ENCODE data around the gene ACO2. TPM values are rescaled to one million over a fixed set of nuclear protein-coding genes. Genes with fewer than 3 reads are reported as not detected.

The ACO2 gene
- total RNA-seq, 1 experiment from 2014 or later: 71.5 TPM

DNA sequence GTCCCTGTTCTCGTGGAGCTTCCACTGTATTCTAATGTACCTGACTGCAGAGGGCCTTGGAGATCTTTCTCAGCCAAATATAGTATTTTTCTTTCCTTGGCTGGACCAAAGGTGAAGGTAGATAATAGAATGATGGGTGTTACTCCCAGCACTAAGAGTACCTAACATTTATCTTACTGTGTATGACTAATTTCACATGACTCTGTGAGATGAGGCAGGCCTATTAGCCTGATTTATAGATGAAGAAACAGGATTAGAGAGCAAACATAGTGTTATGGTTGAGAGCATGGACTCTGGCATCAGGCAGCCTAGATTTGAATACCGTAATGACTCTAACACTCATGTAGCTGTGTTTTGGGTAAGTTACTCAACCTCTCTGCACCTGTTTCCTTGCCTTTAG is 2.7 kb downstream of the ACO2 start:
- Histone ChIP-seq H3K36me3 (ENCODE audit: control insufficient read depth, insufficient read depth, low read length) (peaks cover 8% of the 10 kb centered on the region), H3K4me3 (ENCODE audit: low read depth in 2 of 2, low read length in 2 of 2) (no peak overlapping the region), H3K9me3 (ENCODE audit: control insufficient read depth, insufficient read depth, low read depth, low read length) (no peaks in the 10 kb centered on the region), H3K4me1 (ENCODE audit: control insufficient read depth, insufficient read depth, low read length) (peaks cover 11% of the 10 kb centered on the region), H3K27me3 (ENCODE audit: control insufficient read depth, insufficient read depth, low read length) (no peaks in the 10 kb centered on the region), H3K27ac (ENCODE audit: low read length) (no peak overlapping the region)
- ChIA-PET POLR2A (no interaction called here), CTCF (no interaction called here)
- no TSS peak for BruUV-seq (replicated peaks)
- DNase-seq (ENCODE audit: low read depth, low spot score) (no peak), ATAC-seq (no peak)
- intact Hi-C loops (cut with micrococcal nuclease; ENCODE audit: unreplicated experiment) (no loop called here), in situ Hi-C loops (cut with HindIII; ENCODE audit: low pct_unique_long_range_greater_than_20kb, low sequenced_read_pairs) (no loop called here)
- TF ChIP-seq, protein P1, sequence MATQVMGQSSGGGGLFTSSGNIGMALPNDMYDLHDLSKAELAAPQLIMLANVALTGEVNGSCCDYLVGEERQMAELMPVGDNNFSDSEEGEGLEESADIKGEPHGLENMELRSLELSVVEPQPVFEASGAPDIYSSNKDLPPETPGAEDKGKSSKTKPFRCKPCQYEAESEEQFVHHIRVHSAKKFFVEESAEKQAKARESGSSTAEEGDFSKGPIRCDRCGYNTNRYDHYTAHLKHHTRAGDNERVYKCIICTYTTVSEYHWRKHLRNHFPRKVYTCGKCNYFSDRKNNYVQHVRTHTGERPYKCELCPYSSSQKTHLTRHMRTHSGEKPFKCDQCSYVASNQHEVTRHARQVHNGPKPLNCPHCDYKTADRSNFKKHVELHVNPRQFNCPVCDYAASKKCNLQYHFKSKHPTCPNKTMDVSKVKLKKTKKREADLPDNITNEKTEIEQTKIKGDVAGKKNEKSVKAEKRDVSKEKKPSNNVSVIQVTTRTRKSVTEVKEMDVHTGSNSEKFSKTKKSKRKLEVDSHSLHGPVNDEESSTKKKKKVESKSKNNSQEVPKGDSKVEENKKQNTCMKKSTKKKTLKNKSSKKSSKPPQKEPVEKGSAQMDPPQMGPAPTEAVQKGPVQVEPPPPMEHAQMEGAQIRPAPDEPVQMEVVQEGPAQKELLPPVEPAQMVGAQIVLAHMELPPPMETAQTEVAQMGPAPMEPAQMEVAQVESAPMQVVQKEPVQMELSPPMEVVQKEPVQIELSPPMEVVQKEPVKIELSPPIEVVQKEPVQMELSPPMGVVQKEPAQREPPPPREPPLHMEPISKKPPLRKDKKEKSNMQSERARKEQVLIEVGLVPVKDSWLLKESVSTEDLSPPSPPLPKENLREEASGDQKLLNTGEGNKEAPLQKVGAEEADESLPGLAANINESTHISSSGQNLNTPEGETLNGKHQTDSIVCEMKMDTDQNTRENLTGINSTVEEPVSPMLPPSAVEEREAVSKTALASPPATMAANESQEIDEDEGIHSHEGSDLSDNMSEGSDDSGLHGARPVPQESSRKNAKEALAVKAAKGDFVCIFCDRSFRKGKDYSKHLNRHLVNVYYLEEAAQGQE (IDR thresholded peaks at IDR 0.05; ENCODE audit: insufficient read depth in 1 of 2, low read depth in 2 of 2, low read length in 1 of 2): no peak
- TF ChIP-seq SIN3A (IDR thresholded peaks at IDR 0.05; ENCODE audit: borderline replicate concordance, insufficient read depth, low read depth, low read length): no peak
- TF ChIP-seq, protein P2, sequence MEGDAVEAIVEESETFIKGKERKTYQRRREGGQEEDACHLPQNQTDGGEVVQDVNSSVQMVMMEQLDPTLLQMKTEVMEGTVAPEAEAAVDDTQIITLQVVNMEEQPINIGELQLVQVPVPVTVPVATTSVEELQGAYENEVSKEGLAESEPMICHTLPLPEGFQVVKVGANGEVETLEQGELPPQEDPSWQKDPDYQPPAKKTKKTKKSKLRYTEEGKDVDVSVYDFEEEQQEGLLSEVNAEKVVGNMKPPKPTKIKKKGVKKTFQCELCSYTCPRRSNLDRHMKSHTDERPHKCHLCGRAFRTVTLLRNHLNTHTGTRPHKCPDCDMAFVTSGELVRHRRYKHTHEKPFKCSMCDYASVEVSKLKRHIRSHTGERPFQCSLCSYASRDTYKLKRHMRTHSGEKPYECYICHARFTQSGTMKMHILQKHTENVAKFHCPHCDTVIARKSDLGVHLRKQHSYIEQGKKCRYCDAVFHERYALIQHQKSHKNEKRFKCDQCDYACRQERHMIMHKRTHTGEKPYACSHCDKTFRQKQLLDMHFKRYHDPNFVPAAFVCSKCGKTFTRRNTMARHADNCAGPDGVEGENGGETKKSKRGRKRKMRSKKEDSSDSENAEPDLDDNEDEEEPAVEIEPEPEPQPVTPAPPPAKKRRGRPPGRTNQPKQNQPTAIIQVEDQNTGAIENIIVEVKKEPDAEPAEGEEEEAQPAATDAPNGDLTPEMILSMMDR (IDR thresholded peaks at IDR 0.05): no peak
- no peak for TF ChIP-seq POLR2AphosphoS5 (IDR thresholded peaks at IDR 0.05; ENCODE audit: low read depth, low read length)
- no peak for TF ChIP-seq TCF7L2 (IDR thresholded peaks at IDR 0.05; ENCODE audit: low read depth, low read length)

GRCh38 chr22:41474872-41475451 is 6.0 kb downstream of the ACO2 start:
- Histone ChIP-seq H3K27me3 (ENCODE audit: control insufficient read depth, insufficient read depth, low read length) (no peaks in the 10 kb centered on the region), H3K9me3 (ENCODE audit: control insufficient read depth, insufficient read depth, low read depth, low read length) (no peaks in the 10 kb centered on the region), H3K36me3 (ENCODE audit: control insufficient read depth, insufficient read depth, low read length) (peaks cover 2% of the 10 kb centered on the region; the same call in 1 of the 2 replicates), H3K4me3 (ENCODE audit: low read depth in 2 of 2, low read length in 2 of 2) (no peak overlapping the region), H3K27ac (ENCODE audit: low read length) (no peak overlapping the region), H3K4me1 (ENCODE audit: control insufficient read depth, insufficient read depth, low read length) (peaks cover 11% of the 10 kb centered on the region)
- ChIA-PET POLR2A (interaction anchor here (0.6 to 0.7 kb wide), 2 partner anchors 17 to 24 kb away, joined by 6 to 10 read pairs; no protein-coding TSS in a partner anchor), CTCF (no interaction called here)
- no peak for TF ChIP-seq TCF7L2 (IDR thresholded peaks at IDR 0.05; ENCODE audit: low read depth, low read length)
- TF ChIP-seq, protein P1 (IDR thresholded peaks at IDR 0.05; ENCODE audit: insufficient read depth in 1 of 2, low read depth in 2 of 2, low read length in 1 of 2): no peak
- TF ChIP-seq, protein P2 (IDR thresholded peaks at IDR 0.05): no peak
- no peak for TF ChIP-seq POLR2AphosphoS5 (IDR thresholded peaks at IDR 0.05; ENCODE audit: low read depth, low read length)
- no peak for TF ChIP-seq SIN3A (IDR thresholded peaks at IDR 0.05; ENCODE audit: borderline replicate concordance, insufficient read depth, low read depth, low read length)
- BruUV-seq (replicated peaks): no TSS peak
- intact Hi-C loops (cut with micrococcal nuclease; ENCODE audit: unreplicated experiment) (no loop called here), in situ Hi-C loops (cut with HindIII; ENCODE audit: low pct_unique_long_range_greater_than_20kb, low sequenced_read_pairs) (no loop called here)
- ATAC-seq (no peak), DNase-seq (ENCODE audit: low read depth, low spot score) (no peak)
